Activated CD4-positive, alpha-beta T cell treated with anti-CD3 and anti-CD28 coated beads, Interleukin-2, amount 10 ng/mL, durations not matched to agents 7 days and 5 days (primary cell): Measurements from ENCODE around the gene RPL10A. TPM values are rescaled to one million over a fixed set of nuclear protein-coding genes. Genes with fewer than 3 reads are reported as not detected.
"Not testable (repeated sequence)": the region's sequence is repeated elsewhere in the genome, so short reads cannot be mapped to it uniquely, and the experiment has no call there.

Experiments used
- CTCF ChIA-PET: fragments of 350-600 bp; sonication (Branson Sonifier 250); formaldehyde crosslinking; loops from one replicate; lab custom pipeline; 2021; ENCODE audit warnings: antibody characterized with exemption; lab: Charles Lee
- POLR2A ChIA-PET: fragments of 350-600 bp; sonication (Branson Sonifier 250); formaldehyde crosslinking; loops from one replicate; lab custom pipeline; 2021; ENCODE audit warnings: antibody characterized with exemption; lab: Charles Lee
- DNase-seq: peaks from one replicate; pipeline ENCODE4 v3.0.0-alpha.2; 2020
- H3K27ac Mint-ChIP-seq: one replicate; pipeline ENCODE4 v1.8.0; 2021; ENCODE audit warnings: mild to moderate bottlenecking, moderate library complexity, mixed read lengths
- H3K27me3 Mint-ChIP-seq: one replicate; pipeline ENCODE4 v1.8.0; 2021; ENCODE audit warnings: mixed read lengths
- H3K36me3 Mint-ChIP-seq: one replicate; pipeline ENCODE4 v1.8.0; 2021; ENCODE audit warnings: low read depth, mixed read lengths
- H3K4me1 Mint-ChIP-seq: one replicate; pipeline ENCODE4 v1.8.0; 2021; ENCODE audit warnings: mixed read lengths
- H3K4me3 Mint-ChIP-seq: one replicate; pipeline ENCODE4 v1.8.0; 2021; ENCODE audit warnings: mild to moderate bottlenecking, moderate library complexity, mixed read lengths
- H3K9me3 Mint-ChIP-seq: one replicate; pipeline ENCODE4 v1.8.0; 2021; ENCODE audit warnings: mixed read lengths
- microRNA-seq: library from miRNA; unstranded; fragments of <30 nt; microRNA quantifications from one replicate; pipeline ENCODE4 v1.2.0, GENCODE V29; 2021; ENCODE audit warnings: borderline microRNAs expressed, borderline replicate concordance
- total RNA-seq, 2 experiments: library from RNA; stranded (reverse); gene quantifications; one replicate each; pipeline ENCODE4 v1.2.3, GENCODE V29; 2021

Gene RPL10A
- total RNA-seq, 2 experiments from 2014 or later = 1,411 to 1,499 TPM

GRCh38 chr6:35511562-35511941, 43.4 kb downstream of the RPL10A start:
- Mint-ChIP-seq H3K27ac (no peak overlapping the region), H3K4me3 (no peak overlapping the region), H3K36me3 (no peaks in the 10 kb centered on the region), H3K4me1 (peaks cover under 1% of the 10 kb centered on the region), H3K27me3 (peaks cover 36% of the 10 kb centered on the region), H3K9me3 (no peaks in the 10 kb centered on the region)
- POLR2A ChIA-PET = no interaction called here
- DNase-seq = no peak
- CTCF ChIA-PET = interaction anchor here (1.2 to 2.1 kb wide), 2 partner anchors 11 to 309 kb away, joined by 3 to 6 read pairs; no protein-coding TSS in a partner anchor

DNA sequence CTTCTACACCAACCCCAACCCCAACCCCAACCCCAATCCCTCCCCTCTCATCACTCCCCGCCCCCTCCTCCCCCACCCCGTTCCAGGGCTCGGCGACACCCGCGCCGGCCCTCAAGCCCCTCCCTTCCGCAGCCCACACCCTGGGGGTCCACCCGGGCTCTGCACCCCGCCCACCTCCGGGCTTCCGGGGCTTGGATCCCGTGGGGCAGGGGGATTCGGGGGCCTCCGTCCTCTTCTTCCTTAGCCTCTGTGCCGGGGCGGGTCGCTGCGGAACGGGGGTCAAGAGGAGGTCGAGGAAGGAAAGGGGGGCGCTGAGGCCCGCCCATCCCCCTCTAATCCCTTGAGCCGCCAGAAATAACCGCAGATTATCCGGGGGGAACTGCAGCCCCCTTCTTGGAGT, 43.8 kb downstream of the RPL10A start:
- CTCF ChIA-PET = interaction anchor here (1.2 to 2.1 kb wide), 2 partner anchors 11 to 309 kb away, joined by 3 to 6 read pairs; no protein-coding TSS in a partner anchor
- POLR2A ChIA-PET = no interaction called here
- no peaks in the 10 kb centered on the region for H3K9me3 Mint-ChIP-seq
- H3K27me3 Mint-ChIP-seq = peaks cover 36% of the 10 kb centered on the region
- H3K4me3 Mint-ChIP-seq = no peak overlapping the region
- H3K36me3 Mint-ChIP-seq = no peaks in the 10 kb centered on the region
- peaks cover 3% of the 10 kb centered on the region for H3K4me1 Mint-ChIP-seq
- no peak overlapping the region for H3K27ac Mint-ChIP-seq
- no peak for DNase-seq

DNA sequence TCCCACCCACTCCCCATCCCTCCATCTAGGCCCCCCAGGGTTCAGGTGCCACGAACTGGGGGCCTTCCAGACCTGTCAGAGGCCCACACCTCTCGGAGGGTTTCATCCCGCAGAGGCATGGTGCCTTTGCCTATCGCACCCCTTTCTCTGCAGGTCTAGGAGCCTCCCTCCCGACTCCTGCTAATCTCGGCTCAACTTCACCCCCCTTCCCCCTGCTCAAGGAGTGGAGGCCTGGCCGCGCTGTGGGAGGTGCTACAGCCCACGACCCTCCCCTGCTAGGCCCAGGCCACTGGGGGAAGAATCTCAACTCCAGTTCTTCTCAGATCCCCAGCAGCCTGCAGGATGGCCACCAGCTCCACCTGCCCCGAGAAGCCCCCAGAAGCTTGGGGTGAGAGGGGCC, 44.5 kb downstream of the RPL10A start, which contains the start of gene TULP1:
Gene TULP1, minus strand, starts transcription at position 157 of the 400 bp plus-strand sequence. Its CDS starts 38 bp downstream, at position 119.
- no peak within 1 kb of the TSS for H3K27ac Mint-ChIP-seq
- ChIA-PET POLR2A (no interaction called here), CTCF (interaction anchor here (0.9 kb wide), 1 partner anchor 15 kb away, joined by 4 read pairs; no protein-coding TSS in a partner anchor)
- peaks cover 36% of the 10 kb centered on the region for H3K27me3 Mint-ChIP-seq
- peaks cover 3% of the 10 kb centered on the region for H3K4me1 Mint-ChIP-seq
- no peak for DNase-seq
- H3K36me3 Mint-ChIP-seq = no peaks in the 10 kb centered on the region
- no peak within 1 kb of the TSS for H3K4me3 Mint-ChIP-seq
- no peaks in the 10 kb centered on the region for H3K9me3 Mint-ChIP-seq

GRCh38 chr6:35514587-35514986, 46.4 kb downstream of the RPL10A start:
- POLR2A ChIA-PET = no interaction called here
- no peak overlapping the region for H3K27ac Mint-ChIP-seq

DNA sequence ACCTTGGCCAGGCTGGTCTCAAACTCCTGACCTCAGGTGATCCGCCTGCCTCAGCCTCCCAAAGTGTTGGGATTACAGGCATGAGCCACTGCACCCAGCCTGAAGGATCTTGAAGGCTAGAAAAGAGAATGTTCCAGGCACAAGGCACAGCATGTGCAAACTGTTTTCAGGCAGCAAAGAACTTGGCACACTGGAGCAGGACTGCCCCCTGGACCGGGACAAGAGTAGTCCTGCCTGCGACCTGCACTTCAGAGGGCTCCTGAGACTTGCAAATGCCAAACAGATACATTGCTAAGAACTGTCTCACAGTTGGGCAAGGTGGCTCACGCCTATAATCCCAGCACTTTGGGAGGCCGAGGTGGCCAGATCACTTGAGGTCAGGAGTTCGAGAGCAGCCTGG, 47.7 kb downstream of the RPL10A start:
- DNase-seq, H3K4me3 Mint-ChIP-seq, H3K4me1 Mint-ChIP-seq, POLR2A ChIA-PET, H3K9me3 Mint-ChIP-seq, H3K27ac Mint-ChIP-seq, H3K36me3 Mint-ChIP-seq: not testable (repeated sequence)
- CTCF ChIA-PET = interaction anchor here (0.6 kb wide), 1 partner anchor 237 kb away, joined by 3 read pairs; no protein-coding TSS in a partner anchor
- peaks cover 16% of the 10 kb centered on the region for H3K27me3 Mint-ChIP-seq

More at GRCh38 chr6:35514587-35514986, 46.4 kb downstream of the RPL10A start:
- DNase-seq = no peak
- Mint-ChIP-seq H3K36me3 (no peaks in the 10 kb centered on the region), H3K4me3 (no peak overlapping the region), H3K4me1 (peaks cover 3% of the 10 kb centered on the region), H3K9me3 (no peaks in the 10 kb centered on the region), H3K27me3 (peaks cover 23% of the 10 kb centered on the region)
- CTCF ChIA-PET = interaction anchor here (0.6 to 1.2 kb wide), 2 partner anchors 9 to 27 kb away, joined by 3 to 5 read pairs; no protein-coding TSS in a partner anchor

DNA sequence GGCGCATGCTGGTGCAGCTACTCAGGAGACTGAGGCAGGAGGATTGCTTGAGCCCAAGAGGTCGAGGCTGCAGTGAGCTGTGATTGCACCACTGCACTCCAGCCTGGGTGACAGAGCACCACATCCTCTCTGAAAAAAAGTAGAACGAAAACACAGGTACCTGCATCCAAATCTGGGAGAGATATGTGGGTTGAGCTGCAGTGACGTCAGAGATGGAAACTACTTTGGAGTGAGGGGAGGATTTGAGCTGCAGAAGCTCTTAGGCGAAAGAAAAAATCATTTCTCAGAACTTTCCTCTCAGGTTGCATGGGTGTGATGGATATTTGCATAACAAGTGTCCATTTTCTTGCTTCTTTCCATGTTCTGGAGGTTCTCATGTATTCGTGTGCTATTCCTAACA, 48.5 kb downstream of the RPL10A start:
- H3K27me3 Mint-ChIP-seq = peaks cover 10% of the 10 kb centered on the region
- no peaks in the 10 kb centered on the region for H3K9me3 Mint-ChIP-seq
- DNase-seq = no peak
- ChIA-PET POLR2A (no interaction called here), CTCF (interaction anchor here (0.6 to 1.6 kb wide), 3 partner anchors 20 to 35 kb away, joined by 3 to 4 read pairs (median 3); no protein-coding TSS in a partner anchor)
- peaks cover 3% of the 10 kb centered on the region for H3K4me1 Mint-ChIP-seq
- no peak overlapping the region for H3K4me3 Mint-ChIP-seq
- no peaks in the 10 kb centered on the region for H3K36me3 Mint-ChIP-seq
- H3K27ac Mint-ChIP-seq = no peak overlapping the region

DNA sequence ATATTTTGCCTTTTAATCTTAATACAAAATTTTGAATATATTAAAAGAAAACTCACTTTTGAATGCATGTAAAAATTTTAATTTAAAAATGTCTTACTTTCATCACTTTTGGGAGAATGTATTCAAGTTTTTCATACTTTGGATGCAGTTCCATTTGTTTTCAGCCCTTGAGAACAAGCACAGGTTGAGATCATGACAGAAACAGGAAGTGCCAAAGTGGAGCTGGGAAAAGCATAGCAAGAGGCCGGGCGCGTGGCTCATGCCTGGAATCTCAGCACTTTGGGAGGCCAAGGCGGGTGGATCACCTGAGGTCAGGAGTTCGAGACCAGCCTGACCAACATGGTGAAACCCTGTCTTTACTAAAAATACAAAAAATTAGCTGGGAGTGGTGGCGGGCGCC, 49.8 kb downstream of the RPL10A start:
- POLR2A ChIA-PET, H3K27ac Mint-ChIP-seq, H3K4me3 Mint-ChIP-seq, DNase-seq, H3K36me3 Mint-ChIP-seq, H3K27me3 Mint-ChIP-seq, H3K9me3 Mint-ChIP-seq: not testable (repeated sequence)
- CTCF ChIA-PET = interaction anchor here (0.7 to 1.6 kb wide), 2 partner anchors 12 to 34 kb away, joined by 3 to 4 read pairs; no protein-coding TSS in a partner anchor
- peaks cover 16% of the 10 kb centered on the region for H3K4me1 Mint-ChIP-seq

GRCh38 chr6:35518566-35519312, 50.5 kb downstream of the RPL10A start:
- Mint-ChIP-seq H3K4me1 (peaks cover 24% of the 10 kb centered on the region), H3K4me3 (no peak overlapping the region), H3K27ac (no peak overlapping the region), H3K36me3 (no peaks in the 10 kb centered on the region), H3K9me3 (no peaks in the 10 kb centered on the region), H3K27me3 (peaks cover 5% of the 10 kb centered on the region)
- CTCF ChIA-PET = interaction anchor here (0.7 to 1.2 kb wide), 2 partner anchors 13 to 34 kb away, joined by 3 read pairs; no protein-coding TSS in a partner anchor
- no peak for DNase-seq
- POLR2A ChIA-PET = no interaction called here

GRCh38 chr6:35519313-35520015, 51.3 kb downstream of the RPL10A start:
- Mint-ChIP-seq H3K36me3 (no peaks in the 10 kb centered on the region), H3K9me3 (no peaks in the 10 kb centered on the region), H3K27me3 (no peaks in the 10 kb centered on the region), H3K27ac (no peak overlapping the region), H3K4me1 (peaks cover 29% of the 10 kb centered on the region), H3K4me3 (no peak overlapping the region)
- ChIA-PET POLR2A (no interaction called here), CTCF (interaction anchor here (1.2 to 1.6 kb wide), 2 partner anchors 33 kb away, joined by 3 to 8 read pairs; no protein-coding TSS in a partner anchor)
- DNase-seq = no peak

Small RNA genes lying within 50 kb of the gene (microRNA-seq; reads per million reads assigned to microRNA genes)
- 0.63 reads per million for gene MIR7111

Other genes starting within 250 kb of the RPL10A start
- 10 to 100 TPM; 41.1 to 42.4 TPM for gene ZNF76, start 208.7 kb upstream of the RPL10A start, total RNA-seq
- 100 to 1,000 TPM; 186 to 219 TPM for gene DEF6, start 170.6 kb upstream of the RPL10A start, total RNA-seq
- 10 to 100 TPM; 24.4 to 25.8 TPM for gene PPARD, start 125.8 kb upstream of the RPL10A start, total RNA-seq
- gene FANCE, start 16.1 kb upstream of the RPL10A start, total RNA-seq = 10 to 100 TPM; 11.7 to 13.0 TPM
- under 1 TPM; 0.07 to 0.12 TPM for gene TEAD3, start 28.7 kb downstream of the RPL10A start, total RNA-seq
- gene TULP1, start 44.5 kb downstream of the RPL10A start, total RNA-seq = not detected
- 100 to 1,000 TPM in 1 of 2 experiments, 10 to 100 TPM in 1; 94.2 to 100 TPM for gene FKBP5, start 220.5 kb downstream of the RPL10A start, total RNA-seq